ENCODE results near the gene RBPJ. TPM values are rescaled to one million over a fixed set of nuclear protein-coding genes. Genes with fewer than 3 reads are reported as not detected.

The RBPJ gene
- total RNA-seq, 2 donors from 2014 or later: 32.7 to 37.9 TPM

DNA sequence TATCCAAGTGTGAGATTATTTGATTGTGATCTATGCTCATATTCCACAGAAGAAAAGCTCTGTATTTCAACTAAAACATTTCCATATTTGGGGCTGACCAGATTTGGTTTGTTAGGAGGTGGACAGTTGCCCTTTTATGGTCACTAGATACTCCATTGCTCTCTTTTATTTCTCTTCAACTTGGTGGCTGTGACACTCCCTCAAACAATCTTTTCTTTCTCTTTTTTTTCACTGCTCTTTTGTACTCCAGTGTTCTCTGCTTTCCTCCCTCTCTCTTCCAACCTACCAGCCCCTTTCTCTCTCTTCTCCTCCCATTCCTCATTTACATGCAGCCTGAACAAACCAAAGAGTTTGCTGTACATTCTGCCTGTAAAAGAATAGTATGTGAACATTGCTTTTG lies 48.8 kb downstream of the RBPJ start:
- Histone ChIP-seq H3K4me3 (no peak overlapping the region), H3K4me1 (peaks cover 46% of the 10 kb centered on the region), H3K36me3 (replicated peaks in 1 of 2; ENCODE audit: insufficient read depth in 1 of 2, low read depth in 2 of 2) (no peaks in the 10 kb centered on the region), H3K27me3 (no peaks in the 10 kb centered on the region), H3K27ac (no peak overlapping the region), H3K9me3 (no peaks in the 10 kb centered on the region)
- intact Hi-C loops (cut with DNase I): no loop called here
- ATAC-seq (no peak), DNase-seq (no peak)
- TF ChIP-seq POLR2A (IDR thresholded peaks at IDR 0.05): no peak
- no peak for TF ChIP-seq CTCF (IDR thresholded peaks at IDR 0.05)

DNA sequence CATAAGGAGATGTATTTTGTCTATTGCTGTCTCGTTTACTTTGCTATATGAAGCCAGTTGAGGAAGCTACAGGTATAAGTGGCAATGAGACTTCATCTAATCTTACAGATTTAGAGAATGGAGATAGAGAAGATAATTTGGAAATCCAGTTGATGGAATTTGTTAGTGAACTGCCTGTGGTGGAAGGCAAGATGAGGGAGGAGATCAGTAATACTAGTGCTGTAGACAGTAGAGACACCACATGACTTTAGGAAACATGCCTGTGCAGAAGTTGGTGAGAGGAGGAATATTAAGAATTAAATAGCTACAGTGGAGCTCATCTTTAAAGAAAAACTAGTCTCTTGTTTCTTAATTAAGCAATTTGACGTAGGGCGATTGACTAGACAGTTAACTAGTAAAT lies 51.3 kb downstream of the RBPJ start:
- WGBS, 2 donors: 88 to 92% methylated on average over 3 of the region's 3 CpGs
- TF ChIP-seq CTCF (IDR thresholded peaks at IDR 0.05): no peak
- TF ChIP-seq POLR2A (IDR thresholded peaks at IDR 0.05): no peak
- Histone ChIP-seq H3K9me3 (no peaks in the 10 kb centered on the region), H3K36me3 (replicated peaks in 1 of 2; ENCODE audit: insufficient read depth in 1 of 2, low read depth in 2 of 2) (no peaks in the 10 kb centered on the region), H3K27me3 (no peaks in the 10 kb centered on the region), H3K4me1 (peaks cover 46% of the 10 kb centered on the region), H3K4me3 (no peak overlapping the region), H3K27ac (no peak overlapping the region)
- intact Hi-C loops (cut with DNase I): no loop called here
- no peak for DNase-seq
- ATAC-seq: no peak

DNA sequence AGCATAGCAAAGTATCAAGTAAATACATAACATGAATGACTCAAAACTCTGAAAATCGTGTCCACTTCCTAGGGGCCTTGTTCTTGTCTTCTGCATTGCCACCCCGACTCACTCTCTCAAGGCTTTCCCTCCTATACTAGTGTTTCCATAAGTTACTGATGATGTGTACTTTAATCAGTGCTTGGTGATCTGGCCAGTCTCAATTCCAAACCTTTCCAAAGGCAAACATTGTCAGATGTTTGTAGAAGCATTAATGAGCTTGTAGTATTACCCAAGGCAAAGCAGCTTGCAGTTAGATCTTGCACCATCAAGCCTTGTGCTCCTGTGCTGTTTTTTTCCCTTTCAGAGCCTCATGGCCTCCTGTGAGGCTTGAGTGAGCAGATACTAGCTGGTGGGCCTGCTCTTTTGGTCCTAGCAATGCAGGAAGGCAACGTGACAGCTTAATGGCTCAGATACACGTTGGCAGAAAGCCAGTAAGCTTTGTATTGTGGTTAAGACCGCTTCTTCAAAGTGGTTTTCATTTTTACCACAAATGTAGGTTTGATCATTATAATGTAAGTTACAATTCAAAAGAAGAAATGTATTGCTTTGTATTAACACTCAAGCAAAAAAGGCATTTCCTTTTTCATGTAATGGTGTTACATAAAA lies 51.8 kb downstream of the RBPJ start:
- ATAC-seq (no peak), DNase-seq (peak in 3 of 4 donors; percentile 23 to 57 (median 25))
- 23 to 36% methylated on average over 5 of the region's 5 CpGs for WGBS, 2 donors
- Histone ChIP-seq H3K4me1 (peaks cover 41% of the 10 kb centered on the region), H3K27me3 (no peaks in the 10 kb centered on the region), H3K27ac (no peak overlapping the region), H3K9me3 (no peaks in the 10 kb centered on the region), H3K4me3 (no peak overlapping the region), H3K36me3 (replicated peaks in 1 of 2; ENCODE audit: insufficient read depth in 1 of 2, low read depth in 2 of 2) (no peaks in the 10 kb centered on the region)
- intact Hi-C loops (cut with DNase I): no loop called here
- TF ChIP-seq CTCF (IDR thresholded peaks at IDR 0.05): no peak
- TF ChIP-seq POLR2A (IDR thresholded peaks at IDR 0.05): no peak

GRCh38 chr4:26375551-26375950 lies 54.7 kb downstream of the RBPJ start:
- WGBS, 2 donors: 88 to 94% methylated on average over 6 of the region's 6 CpGs
- Histone ChIP-seq H3K4me3 (no peak overlapping the region), H3K27me3 (no peaks in the 10 kb centered on the region), H3K27ac (no peak overlapping the region), H3K4me1 (peaks cover 22% of the 10 kb centered on the region), H3K9me3 (no peaks in the 10 kb centered on the region), H3K36me3 (replicated peaks in 1 of 2; ENCODE audit: insufficient read depth in 1 of 2, low read depth in 2 of 2) (no peaks in the 10 kb centered on the region)
- intact Hi-C loops (cut with DNase I): no loop called here
- TF ChIP-seq POLR2A (IDR thresholded peaks at IDR 0.05) (no peak), CTCF (IDR thresholded peaks at IDR 0.05) (no peak)
- DNase-seq (no peak), ATAC-seq (no peak)

Data from body of pancreas (tissue), 4 donors.